GM10266 (cell line): ENCODE measurements around the gene SPNS2.

Experiments
- DNase-seq: peaks from one replicate; pipeline ENCODE4 v3.0.0; 2012; ENCODE audit errors: extremely low spot score
- CTCF ChIP-seq: IDR thresholded peaks from 2 replicates; pipeline ENCODE4 v1.5.1; 2012; ENCODE audit warnings: mild to moderate bottlenecking, low read depth; ENCODE audit not compliant: control insufficient read depth, insufficient read depth; ENCODE audit errors: missing control alignments

Gene SPNS2

GRCh38 chr17:4487820-4488716 is 10.6 kb upstream of the SPNS2 start:
- no peak for TF ChIP-seq CTCF
- DNase-seq: no peak

- no peak for DNase-seq
- TF ChIP-seq CTCF: no peak
These were observed 9.6 kb upstream of the SPNS2 start for GRCh38 chr17:4488989-4489595.

GRCh38 chr17:4490109-4490591 is 8.5 kb upstream of the SPNS2 start:
- TF ChIP-seq CTCF: no peak
- DNase-seq: no peak

- no peak for TF ChIP-seq CTCF
- no peak for DNase-seq
These were observed 8.0 kb upstream of the SPNS2 start for GRCh38 chr17:4490637-4491061.

- TF ChIP-seq CTCF: no peak
These were observed 5.7 kb upstream of the SPNS2 start for GRCh38 chr17:4492721-4493561.

GRCh38 chr17:4497101-4497824 is 1.4 kb upstream of the SPNS2 start:
- peak; percentile 66 for DNase-seq

More at GRCh38 chr17:4492721-4493561, 5.7 kb upstream of the SPNS2 start:
- DNase-seq: no peak

More at GRCh38 chr17:4497101-4497824, 1.4 kb upstream of the SPNS2 start:
- no peak for TF ChIP-seq CTCF
